Activated CD8-positive, alpha-beta memory T cell treated with anti-CD3 and anti-CD28 coated beads, Interleukin-2, amount 50 U/mL, for 4 hours (primary cell): ENCODE measurements around the gene RAP1GAP2.

Source experiments
- DNase-seq: peaks from one replicate; pipeline ENCODE4 v3.0.0-alpha.2; 2020

The RAP1GAP2 gene

DNA sequence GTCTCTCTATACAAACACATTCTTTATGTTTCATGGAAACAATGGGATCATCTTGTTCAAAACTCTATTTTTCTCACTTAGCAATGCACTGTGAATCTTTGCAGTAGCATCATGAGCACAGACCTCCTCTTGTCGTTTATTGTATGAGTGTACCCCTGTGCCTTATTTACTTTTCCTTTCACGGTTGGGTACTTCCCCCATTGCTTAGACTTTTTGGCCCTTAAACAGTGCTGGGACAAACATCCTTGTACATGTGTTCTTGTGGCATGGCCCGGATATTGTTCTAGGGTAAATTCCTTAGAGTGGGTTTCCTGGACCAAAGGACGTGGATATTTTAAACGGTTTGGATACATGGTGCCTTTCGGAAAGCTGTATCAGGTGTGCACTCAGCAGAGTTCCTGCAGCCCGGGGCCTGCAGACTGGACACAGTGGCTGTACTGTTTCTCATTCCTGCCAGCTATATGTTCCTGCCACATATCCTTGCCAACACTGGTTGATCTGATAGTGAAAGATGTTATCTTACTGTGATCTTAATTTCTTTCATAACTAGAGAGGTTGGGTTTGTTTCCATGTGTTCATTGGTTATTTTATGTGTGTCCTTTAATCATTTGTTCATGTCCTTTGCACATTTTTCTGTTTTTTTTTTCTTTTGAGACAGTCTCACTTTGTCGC, 156.1 kb downstream of the RAP1GAP2 start:
- no peak for DNase-seq

DNA sequence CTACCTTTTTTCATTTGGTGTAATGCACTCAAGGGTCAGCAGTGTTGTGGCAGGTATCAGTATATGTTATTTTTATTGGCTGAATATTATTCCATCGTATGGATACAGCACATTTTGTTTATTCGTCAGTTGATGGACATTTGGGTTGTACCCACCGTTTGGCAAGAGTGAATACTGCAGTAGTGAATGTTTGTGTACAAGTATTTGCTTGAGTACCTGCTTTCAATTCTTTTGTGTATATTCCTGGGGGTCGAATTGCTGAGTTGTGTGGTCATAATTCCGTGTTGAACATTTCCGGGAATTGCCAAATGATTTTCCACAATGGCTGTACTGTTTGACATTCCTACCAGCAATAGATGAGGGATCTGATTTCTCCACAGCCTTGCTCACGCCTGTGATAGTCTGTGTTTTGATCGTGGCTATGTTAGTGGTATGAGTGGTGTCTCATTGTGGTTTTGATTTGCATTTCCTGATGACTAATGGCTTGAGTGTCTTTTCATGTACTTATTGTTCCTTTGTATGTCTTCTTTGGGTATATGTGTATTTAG, 158.7 kb downstream of the RAP1GAP2 start:
- DNase-seq = no peak

DNA sequence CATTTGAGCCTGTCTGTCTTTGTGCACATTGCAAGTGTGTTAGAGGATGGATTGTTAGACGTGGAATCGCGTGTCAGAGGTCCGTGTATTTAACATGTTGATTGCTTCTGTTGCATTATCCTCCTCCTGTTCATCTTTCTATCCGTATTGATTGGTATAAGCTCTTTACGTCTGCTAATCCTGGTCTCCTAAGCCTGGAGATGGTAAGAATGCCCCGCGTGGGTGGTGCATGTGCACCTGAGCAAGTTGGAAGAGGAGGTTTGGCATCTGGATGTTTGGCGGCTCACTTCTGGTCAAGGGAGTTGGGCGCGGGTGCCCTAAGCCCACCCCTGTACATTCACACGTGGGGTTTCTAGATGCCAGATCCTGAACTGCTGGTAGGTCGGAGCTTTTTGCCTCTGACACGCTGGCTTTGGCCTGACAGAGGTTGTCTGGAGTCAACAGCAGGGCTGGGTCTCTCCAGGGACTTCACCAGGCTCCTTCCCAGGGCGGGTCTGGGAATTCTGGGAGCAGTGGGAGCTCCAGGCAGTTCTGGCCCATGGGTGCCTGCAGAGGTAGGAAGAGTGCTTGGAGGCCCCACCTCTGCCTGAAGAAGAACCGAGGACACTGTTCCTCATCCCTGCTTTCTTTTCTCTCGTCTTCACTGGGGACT, 159.8 kb downstream of the RAP1GAP2 start:
- DNase-seq = no peak

DNA sequence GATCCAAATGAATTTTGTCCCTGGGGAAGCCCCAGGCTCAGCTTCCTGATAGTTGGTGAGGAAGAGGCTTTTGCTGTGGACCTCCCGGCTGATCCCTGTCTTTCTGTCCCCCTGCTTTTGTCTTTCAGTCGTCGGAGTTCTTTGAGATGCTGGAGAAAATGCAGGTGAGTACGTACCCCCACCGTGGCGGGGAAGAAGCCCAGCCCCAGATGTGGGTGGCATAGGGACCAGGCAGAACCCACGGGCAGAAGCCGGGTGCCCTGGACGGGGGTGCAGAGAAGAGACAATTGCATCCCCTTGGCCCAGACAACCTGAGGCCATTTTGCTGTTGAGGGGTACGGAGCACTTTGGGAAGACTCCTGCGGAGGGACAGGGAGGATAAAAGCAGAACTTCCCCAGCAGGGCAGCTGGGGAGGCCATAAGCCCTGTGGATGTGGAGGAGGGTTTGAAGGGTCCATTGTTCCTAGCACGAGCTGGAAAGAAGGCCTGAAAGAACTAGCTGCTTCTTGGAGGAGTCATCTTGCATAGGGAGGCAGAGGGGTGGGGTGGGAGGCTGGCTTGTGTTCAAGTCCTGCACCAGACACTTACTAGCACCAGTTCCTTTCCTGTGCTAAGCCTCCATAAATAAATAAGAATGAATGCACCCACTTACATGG, 161.5 kb downstream of the RAP1GAP2 start:
- no peak for DNase-seq

DNA sequence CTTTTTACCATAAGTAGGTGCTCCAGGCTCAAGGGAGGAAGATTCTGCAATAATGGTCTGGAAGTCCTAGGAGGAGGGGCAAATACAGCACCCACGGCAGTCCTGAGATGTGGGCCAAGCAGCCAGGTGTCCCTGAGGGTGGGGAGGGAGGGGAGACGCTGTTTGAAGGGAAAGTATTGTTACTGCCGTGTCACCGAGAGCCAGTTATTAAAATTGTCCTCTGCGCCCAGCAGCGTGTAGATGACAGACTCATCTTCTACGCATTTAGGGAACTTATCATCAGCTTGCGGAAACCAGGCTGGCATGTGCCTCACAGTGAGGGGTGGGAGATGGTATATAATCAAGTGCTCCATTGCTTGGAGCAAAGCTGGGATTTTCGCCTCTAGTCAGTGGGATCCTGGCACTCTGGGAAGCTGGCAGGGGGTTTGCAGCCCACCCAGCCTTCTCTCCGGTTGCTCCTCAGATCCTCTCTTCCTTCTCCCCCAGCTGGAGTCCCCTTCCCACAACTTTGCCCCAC, 162.5 kb downstream of the RAP1GAP2 start:
- no peak for DNase-seq

DNA sequence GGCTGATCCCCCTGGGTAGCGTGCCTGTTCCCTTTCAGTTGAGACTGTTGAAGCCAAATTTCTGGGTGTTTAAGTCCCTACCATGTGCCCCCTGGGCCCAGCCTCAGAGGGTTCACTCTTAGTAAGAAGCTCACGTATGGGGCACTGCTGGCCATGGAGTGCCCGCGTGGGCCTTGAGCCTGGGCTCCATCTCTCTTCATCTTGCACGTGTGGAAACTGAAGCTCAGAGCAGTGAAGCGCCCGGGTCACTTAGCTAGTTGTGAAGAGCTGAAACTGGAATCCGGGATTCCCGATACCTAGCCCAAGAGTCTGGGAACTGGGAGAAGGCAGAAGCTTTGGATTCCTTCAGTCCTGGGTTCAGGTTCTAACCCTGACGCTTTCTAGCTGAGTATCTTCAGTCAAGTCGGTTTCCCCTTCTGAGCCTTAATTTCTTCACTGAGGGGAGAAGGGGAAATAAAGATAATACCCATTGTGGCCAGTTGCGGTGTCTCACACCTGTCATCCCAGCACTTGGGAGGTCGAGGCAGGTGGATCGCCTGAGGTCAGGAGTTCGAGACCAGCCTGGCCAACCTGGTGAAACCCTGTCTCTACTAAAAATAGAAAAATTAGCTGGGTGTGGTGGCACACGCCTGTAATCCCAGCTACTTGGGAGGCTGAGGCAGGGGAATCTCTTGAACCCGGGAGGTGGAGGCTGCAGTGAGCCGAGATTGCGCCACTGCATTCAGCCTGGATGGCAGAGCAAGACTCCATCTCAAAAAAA, 163.3 kb downstream of the RAP1GAP2 start:
- DNase-seq = no peak

DNA sequence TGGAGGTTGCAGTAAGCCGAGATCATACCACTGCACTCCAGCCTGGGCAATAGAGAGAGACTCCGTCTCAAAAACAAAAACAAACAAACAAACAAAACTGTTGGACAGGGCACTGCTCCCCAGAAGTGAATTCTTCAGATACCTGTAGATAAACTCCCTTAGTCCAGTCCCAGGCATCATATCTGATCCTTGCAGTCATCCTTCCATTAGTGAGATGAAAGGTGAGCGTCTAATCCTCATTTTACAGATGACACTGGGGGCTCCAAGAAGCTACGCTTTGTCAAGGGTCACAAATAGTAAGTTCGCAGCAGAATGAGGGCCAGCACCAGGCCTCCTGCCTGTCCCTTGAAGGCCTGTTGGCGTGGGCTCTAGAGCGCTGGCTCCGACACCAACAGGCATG, 165.2 kb downstream of the RAP1GAP2 start:
- DNase-seq = no peak

DNA sequence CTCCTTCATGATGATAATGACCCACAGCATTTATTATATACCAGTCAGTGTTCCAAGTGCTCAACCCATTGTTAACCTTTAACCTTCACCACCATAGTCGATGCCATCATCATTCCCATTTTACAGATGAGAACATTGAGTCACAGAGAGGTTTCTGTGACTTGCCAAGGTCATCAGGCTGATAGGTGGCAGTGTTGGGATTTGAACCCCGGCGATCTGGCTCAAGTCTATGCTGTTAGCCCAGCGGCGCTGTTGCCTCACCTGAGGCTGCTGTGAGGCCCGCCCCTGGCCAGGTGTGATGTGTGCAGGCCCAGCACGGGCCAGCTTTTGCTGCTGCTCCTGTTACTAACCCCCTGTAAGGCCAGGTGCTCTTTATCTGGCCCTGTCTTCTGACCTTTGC, 166.0 kb downstream of the RAP1GAP2 start:
- DNase-seq = no peak

DNA sequence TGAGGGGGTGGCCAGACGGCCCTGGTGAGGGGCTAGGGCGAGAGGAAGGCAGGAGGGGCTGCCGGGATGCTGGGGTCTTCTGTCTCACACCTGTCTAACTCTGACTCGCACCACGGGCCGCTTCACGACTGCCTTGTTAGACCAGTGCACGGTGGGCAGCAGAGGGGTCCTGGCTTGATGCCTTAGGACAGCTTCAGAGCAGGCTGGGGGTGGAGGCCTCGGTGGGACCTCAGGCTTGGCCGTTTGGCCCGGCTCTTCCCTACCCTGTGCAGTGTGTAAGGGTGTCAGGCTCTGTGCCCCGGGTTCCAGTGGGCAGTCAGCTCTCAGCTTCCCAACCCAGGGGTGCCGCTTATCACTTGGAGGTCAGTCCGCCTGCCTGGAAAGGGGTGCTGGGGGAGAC, 166.5 kb downstream of the RAP1GAP2 start:
- no peak for DNase-seq

DNA sequence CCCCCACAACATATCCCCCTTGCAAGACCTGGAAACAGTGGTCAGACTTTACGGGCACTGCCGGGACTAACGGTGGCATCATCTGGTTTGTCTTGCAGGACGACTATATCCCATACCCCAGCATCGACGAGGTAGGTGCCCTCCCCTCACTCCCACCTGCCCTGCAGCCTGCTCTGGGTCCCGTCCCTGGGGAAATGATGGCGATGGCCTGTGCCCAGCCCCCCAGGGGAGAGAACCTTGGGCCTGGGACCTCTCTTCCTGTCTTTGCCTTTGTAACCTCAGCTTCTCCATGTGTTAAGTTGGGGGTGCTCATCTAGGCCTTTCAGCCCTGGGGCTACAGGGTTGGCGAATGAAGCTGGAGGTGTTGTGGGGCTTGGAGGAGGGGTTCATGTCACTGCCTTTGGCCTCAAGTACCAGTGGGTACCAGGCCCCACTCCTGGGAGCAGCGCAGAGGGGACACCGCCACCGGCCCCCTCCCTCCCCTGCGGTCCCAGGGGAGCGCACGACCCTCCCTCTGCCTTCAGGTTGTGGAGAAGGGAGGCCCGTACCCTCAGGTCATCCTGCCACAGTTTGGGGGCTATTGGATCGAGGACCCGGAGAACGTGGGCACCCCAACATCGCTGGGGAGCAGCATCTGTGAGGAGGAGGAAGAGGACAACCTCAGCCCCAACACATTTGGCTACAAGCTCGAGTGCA, 167.2 kb downstream of the RAP1GAP2 start:
- DNase-seq = no peak

DNA sequence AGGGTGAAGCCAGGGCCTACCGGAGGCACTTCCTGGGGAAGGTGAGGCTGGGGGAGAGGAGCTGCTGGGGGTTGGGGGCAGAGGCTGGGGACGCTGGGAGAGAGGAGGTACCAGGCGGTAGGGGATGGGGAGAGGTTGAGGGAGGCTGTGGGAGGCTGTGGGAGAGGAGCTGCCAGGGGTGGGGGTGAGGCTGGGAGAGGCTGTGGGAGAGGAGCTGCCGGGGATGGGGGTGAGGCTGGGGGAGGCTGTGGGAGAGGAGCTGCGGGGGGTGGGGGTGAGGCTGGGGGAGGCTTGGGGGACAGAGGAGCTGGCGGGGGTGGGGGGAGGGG, 167.8 kb downstream of the RAP1GAP2 start:
- no peak for DNase-seq

DNA sequence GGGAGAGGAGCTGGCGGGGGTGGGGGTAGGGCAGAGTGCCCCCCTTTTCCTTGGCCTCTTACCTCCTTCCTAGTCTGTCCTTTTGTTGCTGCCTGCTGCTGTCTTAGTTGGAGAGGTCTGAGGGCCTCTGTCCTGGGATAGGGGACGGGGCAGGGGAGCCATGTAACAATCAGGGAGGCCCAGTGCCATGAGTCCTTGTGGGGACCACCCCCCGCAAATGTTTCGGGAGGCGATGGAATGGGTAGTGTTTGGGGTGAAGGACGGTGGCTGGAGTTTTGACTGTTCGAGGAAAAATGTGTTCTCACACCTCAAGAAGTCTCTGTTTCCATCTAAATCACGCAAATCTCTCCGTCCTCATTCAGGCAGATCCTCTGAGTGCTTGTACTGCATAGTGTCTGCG, 168.1 kb downstream of the RAP1GAP2 start:
- no peak for DNase-seq

DNA sequence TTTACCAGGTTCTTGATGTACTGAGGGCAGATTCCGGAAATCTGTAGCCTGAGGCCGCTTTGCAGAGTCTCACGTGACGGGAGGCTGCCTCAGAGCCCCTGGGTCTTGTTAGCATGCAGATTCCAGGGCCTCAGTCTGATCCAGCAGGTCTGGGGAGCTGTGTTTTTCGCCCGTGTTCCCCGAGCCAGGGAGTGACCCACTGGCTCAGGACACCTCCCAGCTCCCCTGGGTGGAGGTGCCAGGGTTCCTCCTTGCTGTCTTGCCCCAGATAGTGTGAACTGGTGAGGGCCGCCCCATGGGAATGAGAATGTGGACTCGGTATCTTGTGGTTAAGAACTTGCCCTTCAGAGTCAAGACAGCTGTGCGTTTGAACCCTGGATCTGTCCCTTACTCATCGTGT, 168.6 kb downstream of the RAP1GAP2 start:
- no peak for DNase-seq

DNA sequence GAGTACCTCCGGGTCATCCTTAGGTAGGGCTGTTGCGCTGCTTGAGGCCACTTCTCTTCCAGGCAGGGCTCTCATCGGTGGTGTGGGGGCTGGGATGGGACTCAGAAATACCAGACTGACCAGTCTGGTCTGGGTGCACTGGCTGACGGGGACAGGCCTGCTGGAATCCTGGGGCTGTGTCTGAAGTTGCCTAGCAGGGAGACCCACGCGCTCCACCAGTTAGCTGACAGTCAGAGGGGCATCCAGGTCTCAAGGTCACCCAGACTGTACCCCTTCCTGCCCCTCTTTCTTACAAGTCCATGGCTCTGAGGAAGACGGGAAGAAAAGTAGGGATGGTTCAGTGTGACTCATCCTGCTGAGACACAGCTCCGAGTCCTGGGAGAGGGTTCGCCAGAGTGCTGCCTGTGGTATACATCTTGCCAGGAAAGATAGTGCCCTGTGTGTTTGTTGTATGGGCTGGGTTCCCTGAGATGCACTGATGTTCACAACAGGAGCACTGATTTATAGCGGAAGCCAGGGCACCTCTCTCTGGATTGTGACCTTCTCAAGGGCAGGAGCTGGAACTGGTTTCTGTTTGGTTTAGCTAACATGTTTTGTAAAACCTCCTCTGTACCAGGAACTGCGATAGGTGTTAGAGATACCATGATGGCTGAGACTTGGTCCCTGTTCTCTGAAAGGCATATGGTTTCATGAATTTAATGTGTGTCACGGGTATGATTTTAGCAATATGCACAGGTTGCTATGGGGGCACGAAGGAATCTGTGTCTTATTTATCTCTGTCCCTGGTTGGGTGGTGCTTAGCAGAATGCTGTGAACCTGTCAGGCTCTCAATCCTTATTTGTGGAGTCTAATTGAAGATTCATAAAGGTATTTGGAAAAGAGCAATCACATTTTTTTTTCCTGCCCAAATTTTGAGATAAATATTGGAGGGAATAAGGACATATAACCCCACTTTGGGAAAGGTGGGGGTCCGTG, 169.7 kb downstream of the RAP1GAP2 start:
- DNase-seq = no peak

DNA sequence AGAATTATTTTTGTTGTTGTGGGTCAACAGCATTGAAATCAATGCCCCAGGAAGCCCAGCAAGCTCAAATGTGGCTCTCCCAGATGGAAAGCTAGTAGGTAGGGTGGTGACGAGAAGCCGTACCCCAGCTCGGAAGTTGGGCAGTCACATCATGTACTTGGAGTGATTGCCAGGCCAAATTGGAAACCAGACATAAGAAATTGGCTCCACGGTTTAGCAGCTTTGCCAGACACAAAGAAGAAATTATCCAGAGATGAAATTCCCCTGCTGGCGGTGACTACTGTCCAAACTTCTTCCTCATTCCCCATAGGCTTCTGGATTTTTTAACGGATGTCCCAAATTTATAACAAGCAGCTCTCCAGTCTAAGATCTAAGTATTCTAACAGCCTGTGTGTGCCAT, 171.3 kb downstream of the RAP1GAP2 start:
- DNase-seq = no peak

DNA sequence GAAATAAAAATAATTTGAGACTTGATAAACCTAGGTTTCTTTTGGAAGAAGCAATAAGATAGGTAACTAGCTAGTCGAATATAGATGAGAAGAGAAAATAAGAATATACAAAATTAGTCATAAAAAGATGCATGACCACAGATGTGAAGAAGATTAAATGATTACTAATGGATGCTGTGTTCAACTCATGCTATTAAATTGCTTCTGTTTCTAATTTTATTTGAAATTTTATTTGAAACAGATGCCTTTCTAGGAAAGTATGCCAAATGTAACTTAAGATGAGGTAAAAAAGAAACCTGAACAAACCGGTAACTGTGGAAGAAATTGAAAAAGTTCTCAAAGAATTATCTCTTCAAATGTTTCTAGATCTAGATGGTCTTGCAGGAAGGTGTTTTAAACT, 175.6 kb downstream of the RAP1GAP2 start:
- no peak for DNase-seq

DNA sequence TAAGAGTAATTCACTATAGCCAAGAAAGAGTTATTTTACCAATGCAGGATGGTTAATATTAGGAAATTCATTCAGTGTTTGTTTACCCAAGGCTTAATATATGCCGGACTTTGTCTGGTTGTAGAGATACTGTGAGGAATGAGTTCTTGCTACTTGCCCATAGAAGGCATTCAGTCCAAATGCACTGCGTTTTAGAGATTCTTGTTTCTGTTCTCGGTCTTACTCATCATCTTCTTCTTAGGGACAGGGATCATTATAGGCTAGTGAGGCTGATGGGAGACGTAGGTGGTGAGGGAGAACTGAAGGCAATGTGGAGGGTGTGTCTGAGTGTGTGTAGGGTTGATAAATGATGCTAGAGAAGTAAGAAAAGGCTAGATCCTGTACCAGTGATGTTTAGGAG, 176.5 kb downstream of the RAP1GAP2 start:
- DNase-seq = no peak

DNA sequence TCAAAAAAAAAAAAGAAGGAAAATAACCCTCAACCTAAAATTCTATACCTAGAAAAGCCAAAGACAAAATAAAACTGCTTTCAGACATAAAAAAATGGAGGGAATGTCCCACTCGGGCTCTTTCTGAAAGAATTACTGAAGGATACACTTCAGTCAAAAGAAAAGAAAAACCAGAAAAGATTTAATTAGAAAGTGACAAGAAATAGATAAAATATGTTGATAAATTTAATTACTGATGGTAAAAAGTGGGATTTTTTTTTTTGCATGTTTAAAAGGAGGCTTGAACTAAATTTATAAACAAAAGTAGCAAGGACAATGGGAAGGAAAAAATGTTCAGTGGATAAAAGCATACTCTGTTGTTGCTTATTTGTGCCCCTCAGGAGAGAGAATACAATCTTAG, 178.1 kb downstream of the RAP1GAP2 start:
- no peak for DNase-seq

DNA sequence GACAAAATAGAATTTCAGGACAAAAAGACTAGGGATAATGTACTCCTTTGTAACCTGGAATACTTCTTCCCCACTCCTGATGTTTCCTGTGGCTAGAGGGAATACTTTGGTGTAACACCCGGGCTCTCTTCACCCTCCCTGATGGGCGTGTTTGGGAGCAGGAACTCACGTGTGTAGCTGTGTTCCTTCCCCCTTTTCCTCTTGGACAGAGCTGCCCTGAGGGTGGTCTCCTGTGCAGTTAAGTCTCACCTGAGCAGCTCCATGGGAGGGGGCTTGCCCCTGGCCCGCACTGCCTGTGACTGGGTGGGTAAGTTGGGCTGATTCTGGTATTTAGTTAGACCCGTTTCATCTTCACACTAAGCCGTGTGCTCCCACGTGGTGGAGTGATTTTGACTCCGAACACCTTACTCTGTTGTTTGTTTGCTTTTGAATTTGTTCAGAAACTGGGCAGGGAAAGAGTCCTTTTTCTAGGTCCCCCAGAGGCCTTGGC, 179.3 kb downstream of the RAP1GAP2 start:
- DNase-seq = no peak

DNA sequence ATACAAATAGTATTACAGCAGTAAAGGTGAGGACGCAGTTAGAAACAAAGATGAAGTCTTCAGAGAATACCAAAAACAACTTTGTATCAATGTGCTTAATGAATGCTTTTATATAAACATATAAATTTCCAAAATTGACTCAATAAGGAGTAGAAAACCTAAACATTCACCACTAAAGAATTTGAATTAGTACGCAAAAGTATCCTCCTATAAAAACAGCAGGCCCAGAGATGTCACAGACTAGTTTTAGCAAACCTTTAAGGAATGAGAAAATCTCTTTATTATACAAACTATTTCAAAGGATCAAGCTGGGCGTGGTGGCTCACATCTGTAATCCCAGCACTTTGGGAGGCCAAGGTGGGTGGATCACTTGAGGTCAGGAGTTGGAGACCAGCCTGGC, 180.9 kb downstream of the RAP1GAP2 start:
- no peak for DNase-seq

DNA sequence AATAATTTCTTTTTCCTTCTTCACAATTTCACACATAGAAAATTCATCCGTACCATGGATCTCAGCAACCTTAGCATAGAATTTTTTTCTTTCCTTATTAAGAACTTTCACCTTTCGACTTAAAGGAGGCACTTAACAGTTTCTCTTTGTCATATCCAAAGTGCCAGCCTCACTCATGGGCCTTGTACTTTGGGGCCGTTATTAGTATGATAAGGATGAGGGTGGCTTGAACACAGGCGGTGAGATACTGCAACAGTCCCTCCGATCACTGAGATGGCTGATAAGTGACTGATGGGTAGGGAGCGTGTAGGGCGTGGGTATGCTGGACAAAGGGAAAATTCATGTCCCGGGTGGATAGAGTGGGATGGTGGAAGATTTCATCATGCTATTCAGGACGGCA, 181.9 kb downstream of the RAP1GAP2 start:
- DNase-seq = no peak
